T-helper 1 cell treated with Interleukin-12 subunit alpha and Interleukin-12 subunit beta and Interleukin-4 antibody, amounts not matched to agents 30 μg/mL and 1 μg/mL, for 36 hours (primary cell): ENCODE results near the gene RPS6KC1.
"Not testable (repeated sequence)": the region's sequence is repeated elsewhere in the genome, so short reads cannot be mapped to it uniquely, and the experiment has no call there.

ENCODE experiments used
- H3K27ac Mint-ChIP-seq: one replicate; pipeline ENCODE4 v1.8.0; 2021; ENCODE audit warnings: mild to moderate bottlenecking, mixed read lengths
- H3K27me3 Mint-ChIP-seq: one replicate; pipeline ENCODE4 v1.8.0; 2021; ENCODE audit warnings: low read depth, mixed read lengths
- H3K36me3 Mint-ChIP-seq: one replicate; pipeline ENCODE4 v1.8.0; 2021; ENCODE audit warnings: low read depth, mixed read lengths
- H3K4me1 Mint-ChIP-seq: one replicate; pipeline ENCODE4 v1.8.0; 2021; ENCODE audit warnings: low read depth, mixed read lengths
- H3K4me3 Mint-ChIP-seq: one replicate; pipeline ENCODE4 v1.8.0; 2021; ENCODE audit warnings: mild to moderate bottlenecking, moderate library complexity, mixed read lengths
- H3K9me3 Mint-ChIP-seq: one replicate; pipeline ENCODE4 v1.8.0; 2021; ENCODE audit warnings: mixed read lengths

Gene RPS6KC1

GRCh38 chr1:213110349-213111300 is 59.6 kb downstream of the RPS6KC1 start:
- Mint-ChIP-seq H3K36me3 (peaks cover 4% of the 10 kb centered on the region), H3K27me3 (no peaks in the 10 kb centered on the region), H3K4me1 (peaks cover 9% of the 10 kb centered on the region), H3K27ac (no peak overlapping the region), H3K4me3 (no peak overlapping the region), H3K9me3 (no peaks in the 10 kb centered on the region)

DNA sequence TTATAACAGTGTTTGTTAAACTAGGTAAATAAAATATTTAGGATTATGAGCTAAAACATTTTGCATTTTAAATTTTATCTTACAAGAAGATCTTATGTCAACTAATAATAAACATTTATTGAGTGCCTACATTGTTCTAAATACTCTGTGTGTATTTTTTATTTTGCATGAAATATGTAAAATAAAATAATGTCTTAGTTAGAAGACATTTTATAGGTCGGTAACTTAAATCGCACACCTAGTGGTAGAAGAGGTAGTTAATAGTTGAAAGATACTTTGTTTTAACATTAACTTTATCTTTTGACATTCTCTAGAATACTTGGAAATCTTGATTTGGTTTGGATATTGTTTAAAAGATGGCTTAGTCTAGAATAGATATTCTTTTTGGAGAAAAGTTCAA is 60.5 kb downstream of the RPS6KC1 start:
- no peaks in the 10 kb centered on the region for H3K27me3 Mint-ChIP-seq
- no peaks in the 10 kb centered on the region for H3K9me3 Mint-ChIP-seq
- peaks cover 4% of the 10 kb centered on the region for H3K36me3 Mint-ChIP-seq
- H3K4me3 Mint-ChIP-seq: no peak overlapping the region
- H3K27ac Mint-ChIP-seq: no peak overlapping the region
- peaks cover 9% of the 10 kb centered on the region for H3K4me1 Mint-ChIP-seq

- not testable (repeated sequence) for H3K27me3 Mint-ChIP-seq, H3K4me1 Mint-ChIP-seq, H3K36me3 Mint-ChIP-seq, H3K4me3 Mint-ChIP-seq, H3K27ac Mint-ChIP-seq, H3K9me3 Mint-ChIP-seq
These were observed 61.7 kb downstream of the RPS6KC1 start for GRCh38 chr1:213112723-213113122.

GRCh38 chr1:213117699-213118180 is 66.7 kb downstream of the RPS6KC1 start:
- H3K4me1 Mint-ChIP-seq, H3K36me3 Mint-ChIP-seq, H3K9me3 Mint-ChIP-seq, H3K27me3 Mint-ChIP-seq, H3K4me3 Mint-ChIP-seq, H3K27ac Mint-ChIP-seq: not testable (repeated sequence)

- no peaks in the 10 kb centered on the region for H3K36me3 Mint-ChIP-seq
- H3K9me3 Mint-ChIP-seq: no peaks in the 10 kb centered on the region
These were observed 68.8 kb downstream of the RPS6KC1 start for GRCh38 chr1:213119794-213120193.

GRCh38 chr1:213120386-213120785 is 69.3 kb downstream of the RPS6KC1 start:
- Mint-ChIP-seq H3K27me3 (no peaks in the 10 kb centered on the region), H3K9me3 (no peaks in the 10 kb centered on the region), H3K4me1 (peaks cover 2% of the 10 kb centered on the region), H3K36me3 (no peaks in the 10 kb centered on the region), H3K27ac (no peak overlapping the region), H3K4me3 (no peak overlapping the region)

More at GRCh38 chr1:213119794-213120193, 68.8 kb downstream of the RPS6KC1 start:
- no peak overlapping the region for H3K27ac Mint-ChIP-seq
- peaks cover 2% of the 10 kb centered on the region for H3K4me1 Mint-ChIP-seq
- H3K27me3 Mint-ChIP-seq: no peaks in the 10 kb centered on the region
- no peak overlapping the region for H3K4me3 Mint-ChIP-seq

GRCh38 chr1:213120961-213121360 is 69.9 kb downstream of the RPS6KC1 start:
- Mint-ChIP-seq H3K27me3 (no peaks in the 10 kb centered on the region), H3K9me3 (no peaks in the 10 kb centered on the region), H3K4me1 (peaks cover 2% of the 10 kb centered on the region), H3K27ac (no peak overlapping the region), H3K36me3 (no peaks in the 10 kb centered on the region), H3K4me3 (no peak overlapping the region)

DNA sequence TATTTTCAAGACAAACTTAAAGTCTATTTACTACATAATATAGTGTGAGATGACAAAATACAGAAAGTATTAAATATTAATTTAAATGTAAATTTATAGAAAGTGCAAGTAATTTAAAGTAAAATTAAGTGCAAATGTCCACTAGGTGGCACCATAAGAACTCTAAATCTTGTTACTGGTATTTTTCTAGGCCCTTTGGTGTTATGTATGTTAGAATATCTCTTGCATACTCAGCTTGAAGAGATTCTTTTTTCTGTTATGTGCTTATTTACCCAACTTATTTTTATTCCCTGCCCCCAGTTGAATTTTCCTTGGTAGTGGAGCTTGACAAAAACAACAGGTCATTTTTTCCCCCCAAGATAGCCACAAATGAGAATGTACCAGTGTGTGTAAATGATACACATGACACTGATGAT is 71.5 kb downstream of the RPS6KC1 start:
- Mint-ChIP-seq H3K4me1 (peaks cover 2% of the 10 kb centered on the region), H3K4me3 (no peak overlapping the region), H3K27ac (no peak overlapping the region), H3K9me3 (no peaks in the 10 kb centered on the region), H3K36me3 (no peaks in the 10 kb centered on the region), H3K27me3 (no peaks in the 10 kb centered on the region)

DNA sequence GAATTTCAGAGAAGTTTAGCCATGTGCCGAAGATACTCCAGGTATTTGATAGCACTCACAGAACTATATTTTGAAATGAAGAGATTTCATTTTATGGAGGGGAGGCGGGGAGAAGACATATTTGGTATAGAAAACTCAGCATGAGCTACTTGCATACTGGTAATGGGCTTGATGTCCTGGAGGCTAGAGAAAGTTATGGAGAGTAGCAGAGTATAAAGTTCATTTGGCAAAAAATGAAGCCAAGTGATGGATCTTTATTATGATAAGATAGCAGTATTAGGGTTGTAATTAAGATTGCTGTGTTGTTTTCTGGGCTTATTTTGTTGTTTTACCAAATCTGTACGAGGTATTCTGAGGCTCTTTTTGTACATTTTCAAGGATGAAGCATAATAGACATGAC is 72.0 kb downstream of the RPS6KC1 start:
- Mint-ChIP-seq H3K9me3 (no peaks in the 10 kb centered on the region), H3K27ac (no peak overlapping the region), H3K36me3 (no peaks in the 10 kb centered on the region), H3K4me3 (no peak overlapping the region), H3K4me1 (peaks cover 2% of the 10 kb centered on the region), H3K27me3 (no peaks in the 10 kb centered on the region)

GRCh38 chr1:213123536-213123935 is 72.5 kb downstream of the RPS6KC1 start:
- Mint-ChIP-seq H3K4me1 (peaks cover 2% of the 10 kb centered on the region), H3K27me3 (no peaks in the 10 kb centered on the region), H3K27ac (no peak overlapping the region), H3K4me3 (no peak overlapping the region), H3K36me3 (no peaks in the 10 kb centered on the region), H3K9me3 (no peaks in the 10 kb centered on the region)

DNA sequence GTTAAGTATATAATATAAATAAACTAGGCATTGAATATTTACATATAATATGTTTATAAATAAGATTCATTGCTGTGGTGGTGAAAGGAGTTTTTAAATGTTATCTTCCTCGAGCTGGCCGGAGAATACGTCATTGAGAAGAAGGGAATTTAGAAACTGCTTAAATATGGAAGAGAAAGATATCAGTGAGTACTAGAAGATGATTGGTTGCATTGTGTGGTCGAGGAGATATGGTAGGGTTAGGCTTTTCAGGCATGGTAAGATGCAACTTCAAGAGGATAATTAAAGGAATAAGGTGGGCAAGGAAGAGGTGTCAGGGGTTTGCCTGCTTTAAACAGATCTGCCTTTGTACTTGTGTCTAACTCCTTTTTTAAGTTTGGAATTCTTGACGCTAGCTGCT is 73.5 kb downstream of the RPS6KC1 start:
- no peaks in the 10 kb centered on the region for H3K36me3 Mint-ChIP-seq
- no peak overlapping the region for H3K27ac Mint-ChIP-seq
- no peak overlapping the region for H3K4me3 Mint-ChIP-seq
- H3K9me3 Mint-ChIP-seq: no peaks in the 10 kb centered on the region
- H3K4me1 Mint-ChIP-seq: peaks cover 2% of the 10 kb centered on the region
- no peaks in the 10 kb centered on the region for H3K27me3 Mint-ChIP-seq

DNA sequence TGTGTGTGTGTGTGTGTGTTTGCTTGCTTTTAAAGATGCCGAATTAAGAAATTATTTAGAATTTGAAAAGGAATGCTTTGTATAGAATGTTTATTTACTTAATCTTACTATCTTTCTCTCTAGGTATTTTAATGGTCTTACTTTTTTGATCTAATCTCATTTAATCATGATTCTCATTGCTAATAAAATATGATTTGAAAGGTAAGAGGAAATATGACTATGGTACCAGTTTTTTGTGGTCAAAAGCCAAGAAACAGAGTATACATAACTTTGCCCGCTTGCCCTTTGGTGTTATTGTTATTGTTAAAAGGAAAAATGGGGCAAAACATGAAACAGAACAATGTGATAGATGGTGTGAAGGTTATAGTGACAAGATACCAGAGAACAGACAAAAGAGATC is 74.6 kb downstream of the RPS6KC1 start:
- H3K4me3 Mint-ChIP-seq: no peak overlapping the region
- no peak overlapping the region for H3K27ac Mint-ChIP-seq
- peaks cover 2% of the 10 kb centered on the region for H3K4me1 Mint-ChIP-seq
- H3K27me3 Mint-ChIP-seq: no peaks in the 10 kb centered on the region
- no peaks in the 10 kb centered on the region for H3K9me3 Mint-ChIP-seq
- H3K36me3 Mint-ChIP-seq: no peaks in the 10 kb centered on the region

DNA sequence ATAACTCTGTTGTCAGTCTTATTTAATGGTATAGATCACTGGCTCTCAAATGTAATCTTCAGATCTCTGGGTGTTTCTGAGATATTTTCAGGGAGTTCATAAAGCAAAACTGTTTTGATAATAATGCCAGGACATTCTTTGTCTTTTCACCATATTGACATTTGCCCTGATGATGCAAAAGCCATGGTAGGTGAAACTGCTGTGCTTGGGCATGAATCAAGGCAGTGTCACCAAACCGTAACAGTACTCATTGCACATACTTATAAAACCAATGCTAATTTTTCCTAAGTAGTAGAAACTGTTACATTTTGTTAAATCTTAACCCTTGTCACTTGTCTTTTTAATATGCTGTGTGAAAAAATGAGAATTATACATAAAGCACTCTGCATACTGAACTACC is 76.0 kb downstream of the RPS6KC1 start:
- H3K27me3 Mint-ChIP-seq: no peaks in the 10 kb centered on the region
- H3K4me3 Mint-ChIP-seq: no peak overlapping the region
- H3K27ac Mint-ChIP-seq: no peak overlapping the region
- no peaks in the 10 kb centered on the region for H3K4me1 Mint-ChIP-seq
- H3K9me3 Mint-ChIP-seq: no peaks in the 10 kb centered on the region
- no peaks in the 10 kb centered on the region for H3K36me3 Mint-ChIP-seq

GRCh38 chr1:213131851-213132655 is 81.0 kb downstream of the RPS6KC1 start:
- H3K27ac Mint-ChIP-seq: no peak overlapping the region
- H3K4me3 Mint-ChIP-seq: no peak overlapping the region
- no peaks in the 10 kb centered on the region for H3K27me3 Mint-ChIP-seq
- no peaks in the 10 kb centered on the region for H3K4me1 Mint-ChIP-seq
- peaks cover 1% of the 10 kb centered on the region for H3K36me3 Mint-ChIP-seq
- no peaks in the 10 kb centered on the region for H3K9me3 Mint-ChIP-seq

DNA sequence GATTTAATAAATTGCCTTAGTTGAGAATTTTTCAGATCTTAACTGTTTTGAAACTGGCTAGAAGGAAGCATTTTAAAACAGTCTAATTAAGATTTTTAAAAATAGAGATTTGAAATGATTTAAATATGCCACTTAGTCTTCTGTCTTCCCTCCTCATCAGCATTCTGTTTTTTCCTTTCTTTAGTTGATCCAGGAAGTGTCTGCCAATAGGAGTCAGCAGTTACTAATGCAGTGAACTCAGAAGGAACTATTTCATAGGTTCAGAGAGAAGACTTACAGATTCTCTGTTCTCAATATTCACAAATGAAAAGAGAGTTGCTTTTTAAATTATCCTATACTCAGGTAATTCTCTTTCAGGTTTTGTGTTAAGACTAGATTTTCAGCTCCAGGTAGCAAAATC is 84.5 kb downstream of the RPS6KC1 start:
- H3K27ac Mint-ChIP-seq: no peak overlapping the region
- no peaks in the 10 kb centered on the region for H3K4me1 Mint-ChIP-seq
- H3K27me3 Mint-ChIP-seq: no peaks in the 10 kb centered on the region
- no peak overlapping the region for H3K4me3 Mint-ChIP-seq
- H3K36me3 Mint-ChIP-seq: peaks cover 10% of the 10 kb centered on the region
- peaks cover 6% of the 10 kb centered on the region for H3K9me3 Mint-ChIP-seq
